Hematopoietic multipotent progenitor cell treated with erythropoietin and hydrocortisone succinate and interleukin-3 and kit ligand, for 17 days (in vitro differentiated cells): ENCODE results near the gene MARK2.

ENCODE experiments used
- DNase-seq: peaks from one replicate; pipeline ENCODE4 v3.0.0-alpha.2; 2015; ENCODE audit warnings: low spot score

The MARK2 gene

GRCh38 chr11:63829823-63830489 is 9.0 kb upstream of the MARK2 start:
- DNase-seq = no peak

DNA sequence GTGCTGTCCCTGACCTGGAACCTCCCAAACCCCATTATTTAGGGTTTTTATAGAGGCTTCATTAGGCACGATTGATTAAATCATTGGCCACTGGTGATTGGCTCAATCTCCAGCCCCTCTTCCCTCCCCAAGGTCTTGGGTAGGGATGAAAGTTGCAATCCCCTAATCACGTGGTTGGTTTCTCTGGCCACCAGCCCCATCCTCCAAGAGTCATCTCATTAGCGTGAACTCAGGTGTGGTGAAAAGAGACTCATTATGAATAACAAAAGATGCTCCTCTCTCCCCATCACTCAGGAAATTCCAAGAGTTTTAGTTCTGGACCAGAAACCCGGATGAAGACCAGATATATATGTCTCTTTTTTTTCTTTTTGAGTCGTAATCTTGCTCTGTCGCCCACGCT is 7.6 kb upstream of the MARK2 start:
- no peak for DNase-seq

DNA sequence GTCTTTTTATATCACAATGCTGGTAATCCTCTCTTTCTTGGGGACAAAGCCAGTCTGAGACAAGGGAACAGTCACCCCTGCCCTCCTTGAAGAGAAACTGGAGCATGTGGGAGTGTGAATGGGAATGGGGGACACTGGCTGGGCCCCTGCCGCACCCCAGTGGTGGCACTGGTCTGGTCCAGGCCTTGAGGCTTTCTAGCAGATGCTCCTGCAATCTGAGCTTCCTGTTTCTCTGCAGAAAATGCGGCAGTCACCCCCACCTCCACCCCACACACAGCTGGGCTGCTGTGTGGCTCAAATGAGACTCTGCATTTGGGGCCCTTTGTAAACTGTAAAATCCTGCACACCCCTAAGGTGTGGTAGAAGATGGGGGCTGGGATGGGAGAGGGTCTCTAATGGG is 6.6 kb upstream of the MARK2 start:
- no peak for DNase-seq

- no peak for DNase-seq
Measured at GRCh38 chr11:63833048-63833447, 5.9 kb upstream of the MARK2 start.

DNA sequence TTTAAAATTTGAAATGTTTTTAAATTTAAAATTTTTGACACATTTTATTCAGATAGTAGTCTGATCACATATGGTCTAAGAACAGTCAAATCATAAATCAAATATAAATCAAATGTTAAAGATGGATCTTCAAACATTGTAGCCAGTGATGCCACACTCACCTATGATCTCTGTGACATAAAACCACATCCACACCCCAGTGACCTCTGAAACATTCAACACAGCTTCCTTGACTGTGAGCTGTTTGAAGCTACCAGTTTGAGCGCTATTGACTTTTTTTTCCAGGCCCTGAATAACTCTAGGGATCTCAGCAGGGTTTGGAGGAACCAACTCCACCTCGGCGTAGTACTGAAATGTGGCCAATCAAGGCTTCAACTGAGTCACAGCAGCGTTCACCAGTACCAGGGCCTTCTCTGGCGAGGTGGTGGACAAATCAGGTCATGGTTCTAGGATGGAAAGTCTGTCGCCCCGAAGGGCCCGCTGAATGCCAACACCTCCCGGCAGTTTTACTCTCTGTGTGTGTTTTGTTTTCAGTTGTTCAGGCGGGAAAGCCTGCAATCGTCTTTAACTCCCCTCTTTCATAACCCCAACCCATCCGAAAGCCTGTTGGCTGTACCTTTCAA is 4.3 kb upstream of the MARK2 start:
- no peak for DNase-seq

DNA sequence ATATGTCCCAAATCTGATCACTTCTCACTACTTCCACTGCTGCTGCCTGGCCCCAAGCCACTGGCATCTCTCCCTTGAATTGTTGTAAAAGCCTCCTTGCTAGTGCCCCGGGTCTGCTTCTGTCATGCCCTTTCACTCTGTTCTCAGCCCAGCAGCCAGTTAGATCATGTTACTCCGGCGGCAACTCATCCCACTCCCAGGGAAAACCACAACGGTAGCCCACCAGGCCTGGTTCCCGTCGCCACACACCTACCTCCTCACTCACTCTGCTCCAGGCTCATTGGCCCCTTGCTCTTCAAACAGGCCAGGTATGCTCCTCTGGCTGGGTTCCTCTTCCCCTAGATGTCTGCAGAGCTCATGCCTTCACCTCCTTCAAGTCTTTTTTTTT is 3.8 kb upstream of the MARK2 start:
- no peak for DNase-seq

DNA sequence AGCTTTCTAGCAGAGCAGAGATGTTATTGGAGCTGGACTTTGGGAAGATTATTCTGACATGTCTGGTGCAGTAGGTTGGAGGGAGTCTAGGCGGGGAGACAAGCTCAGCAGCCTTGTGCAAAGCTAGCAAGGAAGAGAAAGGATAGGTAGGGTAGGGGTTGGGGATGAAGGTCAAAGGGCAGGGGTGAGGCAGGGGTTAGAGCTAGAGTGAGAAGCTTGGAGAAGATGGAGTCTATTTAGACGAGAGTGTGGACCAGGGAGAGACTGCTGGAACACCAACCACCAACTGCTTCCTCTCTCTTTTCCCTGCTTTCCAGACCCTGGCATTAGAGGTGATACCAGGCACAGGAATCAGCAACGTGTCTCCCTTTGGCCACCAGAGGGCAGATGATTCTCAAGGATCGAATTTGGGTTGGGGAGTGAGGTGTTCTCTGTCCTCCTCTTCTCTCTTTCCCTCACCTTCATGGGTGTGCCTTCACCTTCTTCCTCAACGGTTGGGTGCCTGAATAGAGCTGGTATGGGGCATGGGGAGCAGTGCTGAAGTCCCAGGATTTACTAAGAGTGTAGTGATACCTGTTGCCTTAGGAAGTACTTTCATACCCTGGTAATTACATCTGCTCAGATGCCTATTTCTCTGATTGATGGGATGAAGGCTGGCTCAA is 1.8 kb upstream of the MARK2 start:
- peak; percentile 88 for DNase-seq

DNA sequence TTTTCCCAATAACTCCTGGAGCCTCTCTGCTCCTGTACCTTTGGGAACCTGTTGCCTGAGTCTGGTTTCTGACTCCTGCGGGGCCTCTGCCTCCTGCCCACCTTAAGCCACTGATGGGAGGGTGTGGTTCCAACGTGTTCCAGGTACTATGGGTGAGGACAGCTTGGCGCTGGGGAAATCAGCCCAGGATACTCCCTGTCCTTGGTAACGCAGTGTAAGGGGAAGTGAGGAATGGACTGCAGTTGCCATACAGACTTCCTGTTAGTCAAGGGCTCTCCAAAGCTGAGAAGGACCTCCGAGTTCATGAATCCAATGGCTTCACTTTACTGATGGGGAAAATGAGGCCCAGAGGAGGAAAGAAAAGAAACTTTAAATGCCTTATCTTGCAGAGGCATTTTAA is 1.2 kb upstream of the MARK2 start:
- peak; percentile 12 for DNase-seq

- DNase-seq = no peak
Measured at GRCh38 chr11:63838150-63838677, 696 bp upstream of the MARK2 start.

DNA sequence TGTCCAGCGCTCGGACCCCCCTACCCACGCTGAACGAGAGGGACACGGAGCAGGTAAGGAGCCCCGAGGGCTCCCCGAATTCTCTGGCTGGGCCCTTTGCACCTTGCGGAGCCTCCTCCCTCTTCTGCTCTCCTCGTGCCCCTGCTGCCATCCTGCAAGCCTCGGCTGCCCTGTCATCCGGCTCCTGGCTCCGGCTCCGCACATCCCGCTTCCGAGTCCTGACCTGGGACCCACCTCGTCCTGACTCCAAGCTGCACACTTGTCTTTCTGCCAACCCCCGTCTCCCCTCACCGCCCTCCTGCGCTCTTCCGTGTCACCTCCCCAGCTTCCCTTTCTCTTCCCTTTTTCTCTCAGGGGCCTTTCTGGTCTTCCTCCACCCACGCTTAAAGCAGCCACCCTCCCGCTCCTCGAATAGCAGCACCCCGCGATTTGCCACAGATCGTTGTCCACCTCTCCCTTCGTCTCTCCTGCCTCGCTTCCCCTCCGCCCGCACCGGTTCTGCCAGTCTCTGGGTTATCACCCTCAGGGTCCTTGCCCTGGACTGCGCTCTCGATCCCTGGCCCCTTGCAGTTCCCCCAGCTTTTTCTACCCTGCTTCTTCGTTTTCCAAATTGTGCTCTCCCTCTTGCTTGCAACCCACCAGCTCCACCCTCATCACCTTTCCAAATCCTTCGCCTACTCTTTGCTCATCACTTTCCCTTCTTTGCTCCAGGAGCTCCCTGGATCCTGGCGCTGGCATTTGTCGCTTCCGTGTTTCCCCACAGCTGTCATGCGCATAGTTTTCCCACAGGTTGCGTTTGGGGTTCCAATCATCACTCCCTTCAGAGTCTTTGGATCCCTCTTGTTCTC is 822 bp downstream of the MARK2 start:
- peak; percentile 28 for DNase-seq

GRCh38 chr11:63840356-63841060 is 1.6 kb downstream of the MARK2 start:
- peak; percentile 19 for DNase-seq

DNA sequence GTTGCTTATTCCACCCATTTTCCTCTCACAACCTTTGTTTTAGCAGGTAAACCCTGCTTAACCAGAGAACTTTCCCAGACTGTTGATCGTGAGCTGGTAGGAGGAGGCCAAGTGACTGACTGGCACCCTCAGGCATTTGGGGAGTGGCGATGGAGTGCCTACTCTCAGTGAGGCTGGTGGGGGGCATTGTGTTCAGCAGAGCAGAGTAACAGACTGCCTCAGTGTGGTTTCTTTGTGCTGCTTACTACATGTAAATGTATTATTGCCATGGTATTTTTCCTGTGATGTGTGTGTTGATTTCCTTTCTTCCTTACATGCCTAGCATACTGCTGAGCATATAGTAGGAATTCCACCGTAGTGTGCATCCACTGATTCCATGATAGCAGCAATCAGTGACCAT is 2.6 kb downstream of the MARK2 start:
- no peak for DNase-seq

DNA sequence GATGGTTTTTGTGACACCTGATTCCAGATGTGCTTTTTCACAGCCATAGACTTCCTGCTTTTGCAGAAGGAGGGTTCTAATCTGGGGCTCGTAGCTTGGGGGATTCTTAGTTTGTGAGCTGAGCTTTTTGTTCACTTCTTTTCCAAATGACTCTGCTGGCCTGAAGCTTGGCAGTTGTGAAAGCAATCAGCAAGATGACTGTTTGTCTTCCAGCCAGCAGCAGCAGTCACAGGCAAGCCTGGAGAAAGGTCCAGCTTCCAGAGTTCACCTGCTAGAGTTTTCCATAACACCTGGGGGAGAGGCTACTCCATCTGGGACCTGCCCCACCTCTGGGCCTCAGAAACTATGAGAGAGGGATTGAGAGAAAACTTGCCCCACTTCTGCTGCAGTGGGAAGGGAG is 4.1 kb downstream of the MARK2 start:
- DNase-seq = no peak

DNA sequence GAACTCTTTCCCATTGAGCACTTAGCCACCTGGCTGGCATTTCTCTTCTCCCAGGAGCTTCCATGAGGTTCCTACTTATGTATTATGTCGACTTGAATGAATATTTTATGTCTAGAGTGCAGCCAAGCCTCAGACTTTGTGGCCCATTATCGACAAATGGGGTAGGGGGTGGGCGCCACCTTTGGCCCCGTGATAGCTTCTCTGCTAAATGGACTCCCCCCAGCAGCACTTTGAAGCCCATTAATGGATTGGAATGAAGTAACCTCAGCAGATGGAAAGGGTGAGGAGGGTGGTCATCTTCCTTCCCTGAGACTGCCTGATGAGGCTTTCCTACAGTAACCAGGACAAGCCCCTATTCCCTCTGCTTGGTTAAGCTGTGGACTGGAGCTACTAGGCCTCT is 5.9 kb downstream of the MARK2 start:
- DNase-seq = no peak

GRCh38 chr11:63845303-63845702 is 6.4 kb downstream of the MARK2 start:
- DNase-seq = no peak

- DNase-seq = no peak
Measured at GRCh38 chr11:63845911-63846310, 7.0 kb downstream of the MARK2 start.

GRCh38 chr11:63846897-63847296 is 8.0 kb downstream of the MARK2 start:
- DNase-seq = no peak

GRCh38 chr11:63847363-63847762 is 8.5 kb downstream of the MARK2 start:
- DNase-seq = no peak

DNA sequence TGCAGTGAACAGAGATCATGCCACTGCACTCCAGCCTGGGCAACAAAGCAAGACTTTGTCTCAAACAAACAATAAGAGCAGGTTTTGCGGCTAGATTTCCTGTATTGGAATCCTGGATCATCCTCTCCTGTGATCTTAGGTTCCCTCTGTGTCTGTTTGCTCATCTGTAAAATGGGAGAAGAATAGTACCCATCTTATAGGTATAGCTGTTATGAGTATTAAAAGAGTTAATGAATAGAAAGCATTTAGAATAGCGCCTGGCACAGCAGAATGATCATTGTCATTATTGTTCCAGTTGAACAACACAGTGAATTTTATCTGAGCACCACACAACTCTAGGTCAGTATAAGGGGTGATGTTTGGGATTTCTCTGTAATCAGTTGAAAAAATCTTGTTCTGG is 10.8 kb downstream of the MARK2 start:
- no peak for DNase-seq

DNA sequence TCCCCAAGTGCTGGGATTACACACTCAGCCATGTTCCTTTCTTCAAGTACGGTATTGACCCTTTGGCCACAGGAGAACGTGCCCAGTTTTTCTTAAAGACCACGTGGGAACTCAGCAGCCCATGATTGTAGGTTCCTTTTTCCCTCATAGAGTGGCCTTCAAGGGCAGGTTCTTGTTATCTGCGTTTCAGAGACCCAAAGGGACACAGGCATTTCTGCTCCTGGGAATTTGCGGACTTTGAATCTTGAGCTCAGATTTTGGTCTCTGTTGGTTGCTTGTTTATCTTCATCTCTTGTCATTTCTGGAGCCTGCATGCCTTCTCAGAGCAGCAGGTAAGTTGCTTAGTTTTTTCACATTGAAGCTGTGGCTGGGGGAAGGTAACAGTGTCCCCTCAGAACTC is 12.0 kb downstream of the MARK2 start:
- DNase-seq = no peak

DNA sequence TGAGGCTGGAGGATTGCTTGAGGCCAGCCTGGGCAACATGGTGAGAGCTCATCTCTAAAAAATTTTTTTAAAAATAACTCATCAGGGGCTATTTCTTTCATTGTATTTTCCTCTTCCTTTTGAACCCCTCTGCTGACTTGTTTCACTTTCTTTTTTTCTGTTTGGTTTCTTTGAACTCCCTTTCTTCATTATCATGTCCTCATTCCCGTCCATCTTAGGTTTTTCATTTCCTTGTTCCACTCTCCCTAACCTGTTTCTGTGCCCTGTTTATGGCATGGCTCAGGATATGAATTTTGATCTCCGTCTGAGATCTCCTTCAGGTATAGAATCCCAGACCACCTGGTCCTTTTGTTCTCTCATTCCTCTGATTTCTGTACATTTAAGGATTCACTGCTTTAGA is 12.5 kb downstream of the MARK2 start:
- no peak for DNase-seq

- no peak for DNase-seq
Measured at GRCh38 chr11:63853476-63853875, 14.6 kb downstream of the MARK2 start.
